ENCODE results near the gene ZNF425. TPM values are rescaled to one million over a fixed set of nuclear protein-coding genes. Genes with fewer than 3 reads are reported as not detected.

Gene ZNF425
- 4.4 and 5.8 TPM in 2 replicates for total RNA-seq

GRCh38 chr7:149125863-149126661 lies at the start of gene ZNF425:
Gene ZNF425, minus strand, starts transcription at chr7:149126324. Its CDS starts 111 bp downstream, at chr7:149126213.

GRCh38 chr7:149147072-149147751 lies 21.1 kb upstream of the ZNF425 start, which contains the start of gene ZNF398:
Gene ZNF398, plus strand, starts transcription at chr7:149147453. Its CDS starts 290 bp downstream, at chr7:149147743.

GRCh38 chr7:149090397-149091195 lies 35.5 kb downstream of the ZNF425 start, which contains the start of gene ZNF786:
Gene ZNF786, minus strand, starts transcription at chr7:149090718. Its CDS starts 78 bp downstream, at chr7:149090640.

Other genes with a start within 250 kb of the ZNF425 start
- gene EZH2, start 242.0 kb downstream of the ZNF425 start, total RNA-seq, result 2.8 and 3.1 TPM in 2 replicates
- 422 and 623 TPM in 2 replicates for gene PDIA4, start 97.8 kb downstream of the ZNF425 start, total RNA-seq
- gene ZNF786, start 35.6 kb downstream of the ZNF425 start, total RNA-seq, result 3.0 and 4.9 TPM in 2 replicates
- 4.1 and 5.5 TPM in 2 replicates for gene ZNF398, start 21.1 kb upstream of the ZNF425 start, total RNA-seq
- 14.6 and 15.1 TPM in 2 replicates for gene ZNF282, start 69.2 kb upstream of the ZNF425 start, total RNA-seq
- 2.1 and 3.9 TPM in 2 replicates for gene ZNF212, start 113.3 kb upstream of the ZNF425 start, total RNA-seq
- 9.1 and 12.5 TPM in 2 replicates for gene ZNF783, start 135.9 kb upstream of the ZNF425 start, total RNA-seq

Data from smooth muscle cell of bladder (primary cell).